Suprapubic skin (tissue), 4 donors: ENCODE measurements around the gene CCL2. TPM values are rescaled to one million over a fixed set of nuclear protein-coding genes. Genes with fewer than 3 reads are reported as not detected.

ENCODE experiments used
- DNase-seq, 2 donors: peaks; one replicate each; pipeline ENCODE4 v3.0.0-alpha.2; 2019; ENCODE audit warnings: low spot score in 2 of 2
- H3K27ac ChIP-seq: fragments of 200-600 bp; sonication (generic); one replicate; pipeline ENCODE4 v1.5.1; 2019
- H3K27me3 ChIP-seq: fragments of 200-600 bp; sonication (generic); one replicate; pipeline ENCODE4 v1.5.1; 2019
- H3K36me3 ChIP-seq: fragments of 200-600 bp; sonication (generic); one replicate; pipeline ENCODE4 v1.5.1; 2019
- H3K4me1 ChIP-seq: fragments of 200-600 bp; sonication (generic); one replicate; pipeline ENCODE4 v1.5.1; 2019
- H3K4me3 ChIP-seq: fragments of 200-600 bp; sonication (generic); one replicate; pipeline ENCODE4 v1.5.1; 2019; ENCODE audit warnings: mild to moderate bottlenecking
- H3K9me3 ChIP-seq: fragments of 200-600 bp; sonication (generic); one replicate; pipeline ENCODE4 v1.5.1; 2019
- CTCF ChIP-seq, 2 donors: fragments of 200-600 bp in 1 of 2; fragments of 450-650 bp in 1 of 2; sonication (generic) in 1 of 2; IDR thresholded peaks; one replicate each; pipeline ENCODE4 v1.5.1; 2016 to 2019; ENCODE audit warnings: antibody characterized with exemption in 2 of 2, mild to moderate bottlenecking in 1 of 2, moderate library complexity in 1 of 2
- EP300 ChIP-seq: sonication (generic); formaldehyde crosslinking; IDR thresholded peaks from one replicate; pipeline ENCODE4 v1.6.1; 2017; ENCODE audit warnings: antibody characterized with exemption
- POLR2A ChIP-seq, 2 donors: fragments of 450-650 bp; IDR thresholded peaks; one replicate each; pipeline ENCODE4 v1.6.1; 2017; ENCODE audit warnings: antibody characterized with exemption in 2 of 2, mild to moderate bottlenecking in 2 of 2, moderate library complexity in 2 of 2
- POLR2AphosphoS5 ChIP-seq, 3 donors: sonication (generic); formaldehyde crosslinking; IDR thresholded peaks; one replicate each; pipeline ENCODE4 v1.6.1; 2017; ENCODE audit warnings: antibody characterized with exemption in 3 of 3
- WGBS: methylation state at CpG from one replicate; pipeline ENCODE4 v1.1.5; 2018; 5-methylcytosine and 5-hydroxymethylcytosine counted together
- total RNA-seq, 4 donors: library from RNA; depleted of rRNA; stranded (reverse); fragments of >200 nt; gene quantifications; one replicate each; pipeline ENCODE4 v1.1.0, GENCODE V29; 2016

CCL2 gene
- total RNA-seq, 4 donors from 2014 or later = 7.1 to 26.9 (median 14.0) TPM

GRCh38 chr17:34251186-34251585, 3.9 kb upstream of the CCL2 start:
- TF ChIP-seq EP300 (no peak), POLR2AphosphoS5 (IDR thresholded peaks at IDR 0.05) (no peak), CTCF (IDR thresholded peaks at IDR 0.05) (no peak), POLR2A (IDR thresholded peaks at IDR 0.05) (no peak)
- Histone ChIP-seq H3K27ac (no peak overlapping the region), H3K4me1 (peaks cover 81% of the 10 kb centered on the region), H3K9me3 (no peaks in the 10 kb centered on the region), H3K4me3 (no peak overlapping the region), H3K27me3 (no peaks in the 10 kb centered on the region), H3K36me3 (no peaks in the 10 kb centered on the region)
- WGBS = 98% methylated on average over 3 of the region's 3 CpGs
- DNase-seq = no peak

GRCh38 chr17:34252095-34252443, 3.0 kb upstream of the CCL2 start:
- no peaks in the 10 kb centered on the region for H3K9me3 ChIP-seq
- no peaks in the 10 kb centered on the region for H3K27me3 ChIP-seq
- no peak for DNase-seq
- WGBS = 32% methylated on average over 5 of the region's 5 CpGs
- H3K4me3 ChIP-seq = no peak overlapping the region
- TF ChIP-seq EP300 (no peak), CTCF (IDR thresholded peaks at IDR 0.05) (no peak), POLR2A (IDR thresholded peaks at IDR 0.05) (no peak), POLR2AphosphoS5 (IDR thresholded peaks at IDR 0.05) (no peak)
- H3K27ac ChIP-seq = peak overlapping the region; percentile 86
- peaks cover 85% of the 10 kb centered on the region for H3K4me1 ChIP-seq
- H3K36me3 ChIP-seq = no peaks in the 10 kb centered on the region

- H3K4me1 ChIP-seq = peaks cover 85% of the 10 kb centered on the region
- DNase-seq = peak; percentile 95
- H3K36me3 ChIP-seq = no peaks in the 10 kb centered on the region
- H3K4me3 ChIP-seq = no peak overlapping the region
- TF ChIP-seq POLR2AphosphoS5 (IDR thresholded peaks at IDR 0.05) (peak; percentile 14 to 79 (median 16)), POLR2A (IDR thresholded peaks at IDR 0.05) (no peak), EP300 (no peak), CTCF (IDR thresholded peaks at IDR 0.05) (no peak)
- peak overlapping the region; percentile 86 for H3K27ac ChIP-seq
- WGBS = 4% methylated on average over 6 of the region's 6 CpGs
- H3K27me3 ChIP-seq = no peaks in the 10 kb centered on the region
- H3K9me3 ChIP-seq = no peaks in the 10 kb centered on the region
Observed at GRCh38 chr17:34252444-34253138, 2.5 kb upstream of the CCL2 start.

- H3K4me3 ChIP-seq = no peak overlapping the region
- TF ChIP-seq POLR2A (IDR thresholded peaks at IDR 0.05) = no peak
- no peak for TF ChIP-seq EP300
- no peak for TF ChIP-seq POLR2AphosphoS5 (IDR thresholded peaks at IDR 0.05)
- TF ChIP-seq CTCF (IDR thresholded peaks at IDR 0.05) = no peak
- H3K36me3 ChIP-seq = no peaks in the 10 kb centered on the region
- WGBS = 64% methylated on average over 3 of the region's 3 CpGs
- no peak for DNase-seq
- H3K9me3 ChIP-seq = no peaks in the 10 kb centered on the region
- H3K27me3 ChIP-seq = no peaks in the 10 kb centered on the region
- peaks cover 80% of the 10 kb centered on the region for H3K4me1 ChIP-seq
- H3K27ac ChIP-seq = peak overlapping the region; percentile 86
Observed at GRCh38 chr17:34253139-34253525, 2.0 kb upstream of the CCL2 start.

- no peak for DNase-seq
- no peaks in the 10 kb centered on the region for H3K36me3 ChIP-seq
- no peaks in the 10 kb centered on the region for H3K9me3 ChIP-seq
- H3K4me3 ChIP-seq = no peak overlapping the region
- H3K27ac ChIP-seq = peak overlapping the region; percentile 86
- H3K4me1 ChIP-seq = peaks cover 70% of the 10 kb centered on the region
- 19% methylated on average over 3 of the region's 3 CpGs for whole genome bisulfite sequencing
- H3K27me3 ChIP-seq = no peaks in the 10 kb centered on the region
- TF ChIP-seq EP300 (no peak), POLR2AphosphoS5 (IDR thresholded peaks at IDR 0.05) (peak in 1 of 3 donors; percentile 44)
Observed at GRCh38 chr17:34254146-34254545, 939 bp upstream of the CCL2 start.

- H3K4me1 ChIP-seq = peaks cover 59% of the 10 kb centered on the region
- H3K27ac ChIP-seq = peak overlapping the region; percentile 86
- H3K36me3 ChIP-seq = no peaks in the 10 kb centered on the region
- TF ChIP-seq CTCF (IDR thresholded peaks at IDR 0.05) (no peak), POLR2AphosphoS5 (IDR thresholded peaks at IDR 0.05) (no peak), POLR2A (IDR thresholded peaks at IDR 0.05) (peak in 1 of 2 donors; percentile 5)
- H3K27me3 ChIP-seq = no peaks in the 10 kb centered on the region
- no peaks in the 10 kb centered on the region for H3K9me3 ChIP-seq
- peak overlapping the region; percentile 39 for H3K4me3 ChIP-seq
- no peak for DNase-seq
- 26% methylated on average over 5 of the region's 5 CpGs for WGBS
Observed at GRCh38 chr17:34255381-34255732, 272 bp downstream of the CCL2 start.
